Measurements from ENCODE around the gene PHF21A. TPM values are rescaled to one million over a fixed set of nuclear protein-coding genes. Genes with fewer than 3 reads are reported as not detected.

The PHF21A gene
- total RNA-seq, 1 experiment from 2014 or later = 8.2 TPM

- H3K36me3 ChIP-seq (ENCODE audit: low read depth, low read length) = no peaks in the 10 kb centered on the region
- TF ChIP-seq CTCF (conservative IDR thresholded peaks at IDR 0.05; ENCODE audit: low read depth, low read length) = no peak
- no peak for TF ChIP-seq EZH2 (IDR thresholded peaks at IDR 0.05; ENCODE audit: low read length, unreplicated experiment)
- no TSS peak for BruUV-seq (replicated peaks)
- no peak overlapping the region for H3K4me2 ChIP-seq (ENCODE audit: low read length)
- no peak overlapping the region for H2AFZ ChIP-seq (ENCODE audit: low read length)
- no peak overlapping the region for H3K27ac ChIP-seq (ENCODE audit: low read length)
- no peaks in the 10 kb centered on the region for H3K27me3 ChIP-seq (ENCODE audit: low read length)
- no peak overlapping the region for H3K9ac ChIP-seq (ENCODE audit: low read length)
- H3F3A ChIP-seq (ENCODE audit: low read length, unreplicated experiment) = no peaks in the 10 kb centered on the region
- DNase-seq (no peak), ATAC-seq (no peak)
- no peaks in the 10 kb centered on the region for H4K20me1 ChIP-seq (ENCODE audit: low read length)
- intact Hi-C loops (cut with micrococcal nuclease) = no loop called here
- ChIA-PET CTCF (no interaction called here), POLR2A (ENCODE audit: unreplicated experiment) (no interaction called here)
- H3K4me1 ChIP-seq (ENCODE audit: insufficient read depth, low read length) = no peaks in the 10 kb centered on the region
- no peaks in the 10 kb centered on the region for H3K79me2 ChIP-seq (ENCODE audit: low read length)
- no peaks in the 10 kb centered on the region for H3K9me3 ChIP-seq (ENCODE audit: low read length)
- H3K9me2 ChIP-seq (replicated peaks; ENCODE audit: low read length) = no peaks in the 10 kb centered on the region
- H3K4me3 ChIP-seq (ENCODE audit: low read length) = no peak overlapping the region
Measured at GRCh38 chr11:45947885-45948284, 173.4 kb downstream of the PHF21A start.

- no peaks in the 10 kb centered on the region for H3K36me3 ChIP-seq (ENCODE audit: low read depth, low read length)
- H3K9me3 ChIP-seq (ENCODE audit: low read length) = no peaks in the 10 kb centered on the region
- BruUV-seq (replicated peaks) = no TSS peak
- H3K9ac ChIP-seq (ENCODE audit: low read length) = no peak overlapping the region
- intact Hi-C loops (cut with micrococcal nuclease) = no loop called here
- DNase-seq (no peak), ATAC-seq (no peak)
- H3K4me1 ChIP-seq (ENCODE audit: insufficient read depth, low read length) = no peaks in the 10 kb centered on the region
- no peaks in the 10 kb centered on the region for H3K9me2 ChIP-seq (replicated peaks; ENCODE audit: low read length)
- no peak overlapping the region for H3K4me3 ChIP-seq (ENCODE audit: low read length)
- no peak overlapping the region for H3K27ac ChIP-seq (ENCODE audit: low read length)
- no peaks in the 10 kb centered on the region for H3K79me2 ChIP-seq (ENCODE audit: low read length)
- H3F3A ChIP-seq (ENCODE audit: low read length, unreplicated experiment) = no peaks in the 10 kb centered on the region
- CTCF ChIA-PET = no interaction called here
- TF ChIP-seq EZH2phosphoT487 (IDR thresholded peaks at IDR 0.05; ENCODE audit: borderline replicate concordance, low read length) = no peak
- TF ChIP-seq CTCF (conservative IDR thresholded peaks at IDR 0.05; ENCODE audit: low read depth, low read length) = no peak
- POLR2A ChIA-PET (ENCODE audit: unreplicated experiment) = no interaction called here
- H2AFZ ChIP-seq (ENCODE audit: low read length) = no peak overlapping the region
- no peaks in the 10 kb centered on the region for H4K20me1 ChIP-seq (ENCODE audit: low read length)
- H3K27me3 ChIP-seq (ENCODE audit: low read length) = no peaks in the 10 kb centered on the region
- no peak overlapping the region for H3K4me2 ChIP-seq (ENCODE audit: low read length)
Measured at GRCh38 chr11:45945397-45945999, 175.8 kb downstream of the PHF21A start.

- Histone ChIP-seq H3K36me3 (ENCODE audit: low read depth, low read length) (no peaks in the 10 kb centered on the region), H3K4me2 (ENCODE audit: low read length) (no peak overlapping the region), H2AFZ (ENCODE audit: low read length) (no peak overlapping the region), H3F3A (ENCODE audit: low read length, unreplicated experiment) (no peaks in the 10 kb centered on the region), H3K27me3 (ENCODE audit: low read length) (no peaks in the 10 kb centered on the region), H3K27ac (ENCODE audit: low read length) (no peak overlapping the region), H3K9me2 (replicated peaks; ENCODE audit: low read length) (no peaks in the 10 kb centered on the region), H3K9ac (ENCODE audit: low read length) (no peak overlapping the region), H3K4me3 (ENCODE audit: low read length) (no peak overlapping the region), H3K79me2 (ENCODE audit: low read length) (no peaks in the 10 kb centered on the region), H3K4me1 (ENCODE audit: insufficient read depth, low read length) (no peaks in the 10 kb centered on the region), H3K9me3 (ENCODE audit: low read length) (no peaks in the 10 kb centered on the region), H4K20me1 (ENCODE audit: low read length) (no peaks in the 10 kb centered on the region)
- no peak for ATAC-seq
- DNase-seq = no peak
- intact Hi-C loops (cut with micrococcal nuclease) = no loop called here
- no TSS peak for BruUV-seq (replicated peaks)
- TF ChIP-seq EZH2 (IDR thresholded peaks at IDR 0.05; ENCODE audit: low read length, unreplicated experiment) = no peak
- TF ChIP-seq EZH2phosphoT487 (IDR thresholded peaks at IDR 0.05; ENCODE audit: borderline replicate concordance, low read length) = no peak
- no peak for TF ChIP-seq CTCF (conservative IDR thresholded peaks at IDR 0.05; ENCODE audit: low read depth, low read length)
- ChIA-PET CTCF (no interaction called here), POLR2A (ENCODE audit: unreplicated experiment) (no interaction called here)
Measured at GRCh38 chr11:45942381-45942780, 178.9 kb downstream of the PHF21A start.
